PC-9 (cell line): ENCODE data around the gene CPAMD8.

Experiments
- EZH2 ChIP-seq: fragments of 200-600 bp; sonication (generic); IDR thresholded peaks from 2 replicates; pipeline ENCODE4 v1.8.0; 2017; ENCODE audit warnings: antibody characterized with exemption, low read depth
- TF ChIP-seq, protein P1 (sequence below): fragments of 200-600 bp; sonication (generic); conservative IDR thresholded peaks from 2 replicates; pipeline ENCODE4 v1.6.1; 2017; ENCODE audit warnings: mixed run types, antibody characterized with exemption, mild to moderate bottlenecking, moderate library complexity

DNA sequence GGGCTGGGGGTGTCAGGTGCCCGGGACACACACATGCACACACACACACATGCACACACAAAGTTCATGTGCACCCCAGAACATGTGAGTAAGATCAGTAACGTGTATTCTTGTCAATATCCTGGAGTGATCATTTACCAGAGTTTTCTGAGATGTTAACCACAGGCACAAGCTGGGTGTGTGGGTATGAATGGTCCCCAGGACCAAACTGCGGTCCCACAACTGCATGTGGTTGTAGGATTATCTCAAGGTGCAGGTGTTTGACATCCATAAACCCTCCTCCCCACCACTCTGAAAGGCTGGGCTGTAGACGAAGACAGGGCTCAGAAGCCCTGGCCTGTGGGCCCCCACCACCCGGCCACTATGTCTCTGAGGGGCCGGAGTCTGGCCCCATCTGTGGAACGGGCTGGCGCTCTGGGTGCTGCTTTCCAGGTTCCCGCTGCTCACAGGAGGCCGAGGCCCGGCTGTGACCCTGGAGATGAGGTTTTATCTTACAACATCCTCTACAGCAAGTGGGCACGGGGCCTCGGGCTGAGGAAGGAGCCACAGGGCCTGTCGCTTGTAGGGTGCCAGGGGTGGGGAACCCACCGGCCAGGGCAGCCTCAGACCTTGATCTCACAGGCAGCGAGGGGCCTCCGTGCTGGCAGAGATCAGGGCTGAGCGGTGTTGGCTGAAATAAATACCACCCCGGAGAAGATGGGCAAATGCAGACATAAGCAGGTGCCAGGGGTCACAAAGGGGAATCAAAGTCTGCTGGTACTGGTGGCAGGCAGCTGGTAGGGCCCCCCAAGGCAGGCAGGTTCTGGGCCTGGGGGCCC lies 133.5 kb downstream of the CPAMD8 start:
- TF ChIP-seq EZH2: no peak
- TF ChIP-seq, protein P1, sequence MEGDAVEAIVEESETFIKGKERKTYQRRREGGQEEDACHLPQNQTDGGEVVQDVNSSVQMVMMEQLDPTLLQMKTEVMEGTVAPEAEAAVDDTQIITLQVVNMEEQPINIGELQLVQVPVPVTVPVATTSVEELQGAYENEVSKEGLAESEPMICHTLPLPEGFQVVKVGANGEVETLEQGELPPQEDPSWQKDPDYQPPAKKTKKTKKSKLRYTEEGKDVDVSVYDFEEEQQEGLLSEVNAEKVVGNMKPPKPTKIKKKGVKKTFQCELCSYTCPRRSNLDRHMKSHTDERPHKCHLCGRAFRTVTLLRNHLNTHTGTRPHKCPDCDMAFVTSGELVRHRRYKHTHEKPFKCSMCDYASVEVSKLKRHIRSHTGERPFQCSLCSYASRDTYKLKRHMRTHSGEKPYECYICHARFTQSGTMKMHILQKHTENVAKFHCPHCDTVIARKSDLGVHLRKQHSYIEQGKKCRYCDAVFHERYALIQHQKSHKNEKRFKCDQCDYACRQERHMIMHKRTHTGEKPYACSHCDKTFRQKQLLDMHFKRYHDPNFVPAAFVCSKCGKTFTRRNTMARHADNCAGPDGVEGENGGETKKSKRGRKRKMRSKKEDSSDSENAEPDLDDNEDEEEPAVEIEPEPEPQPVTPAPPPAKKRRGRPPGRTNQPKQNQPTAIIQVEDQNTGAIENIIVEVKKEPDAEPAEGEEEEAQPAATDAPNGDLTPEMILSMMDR: no peak
